ENCODE results near the gene TMEM145.
"Not testable (repeated sequence)": the region's sequence is repeated elsewhere in the genome, so short reads cannot be mapped to it uniquely, and the experiment has no call there.

GRCh38 chr19:42339922-42340321 is 26.8 kb downstream of the TMEM145 start:
- not testable (repeated sequence) for TF ChIP-seq CTCF (conservative IDR thresholded peaks at IDR 0.05; ENCODE audit: low read length); EZH2phosphoT487 (IDR thresholded peaks at IDR 0.05; ENCODE audit: borderline replicate concordance)

All from Loucy (cell line).